Spleen (tissue), 11 donors: ENCODE data around the gene PLXNB2. TPM values are rescaled to one million over a fixed set of nuclear protein-coding genes. Genes with fewer than 3 reads are reported as not detected.

Experiments
- DNase-seq: peaks from one replicate; pipeline ENCODE4 v3.0.0-alpha.2; 2020
- H3K27ac ChIP-seq, 8 donors: fragments of 200-600 bp; sonication (generic) in 7 of 8; 1 replicate in 4 of 8; 2 replicates in 4 of 8; pipeline versions ENCODE4 v1.5.0 to v1.8.0; 2016 to 2021; ENCODE audit warnings: inconsistent platforms in 4 of 8, mild to moderate bottlenecking in 4 of 8, moderate library complexity in 1 of 8
- H3K27me3 ChIP-seq, 7 donors: fragments of 200-600 bp; sonication (generic) in 6 of 7; replicated peaks in 1 of 7; 1 replicate in 4 of 7; 2 replicates in 3 of 7; pipeline versions ENCODE4 v1.5.0 to v1.8.0; 2016 to 2021; ENCODE audit warnings: inconsistent platforms in 3 of 7, mild to moderate bottlenecking in 1 of 7
- H3K36me3 ChIP-seq, 6 donors: fragments of 200-600 bp; sonication (generic) in 5 of 6; 1 replicate in 4 of 6; 2 replicates in 2 of 6; pipeline versions ENCODE4 v1.5.0 to v1.8.0; 2016 to 2021; ENCODE audit warnings: inconsistent platforms in 2 of 6
- H3K4me1 ChIP-seq, 6 donors: fragments of 200-600 bp; sonication (generic) in 5 of 6; 1 replicate in 3 of 6; 2 replicates in 3 of 6; pipeline versions ENCODE4 v1.5.0 to v1.8.0; 2016 to 2021; ENCODE audit warnings: inconsistent platforms in 3 of 6
- H3K4me3 ChIP-seq, 8 donors: fragments of 200-600 bp; sonication (generic) in 7 of 8; 1 replicate in 4 of 8; 2 replicates in 4 of 8; pipeline versions ENCODE4 v1.5.0 to v1.8.0; 2016 to 2021; ENCODE audit warnings: inconsistent platforms in 4 of 8, mild to moderate bottlenecking in 4 of 8, moderate library complexity in 2 of 8
- H3K9me3 ChIP-seq, 8 donors: fragments of 200-600 bp; sonication (generic) in 7 of 8; 1 replicate in 4 of 8; 2 replicates in 4 of 8; pipeline versions ENCODE4 v1.5.0 to v1.8.0; 2016 to 2021; ENCODE audit warnings: inconsistent platforms in 4 of 8
- POLR2A ChIP-seq, 3 donors: fragments of 450-650 bp; IDR thresholded peaks; one replicate each; pipeline ENCODE4 v1.5.1; 2017; ENCODE audit warnings: antibody characterized with exemption in 3 of 3, mild to moderate bottlenecking in 1 of 3
- POLR2AphosphoS5 ChIP-seq, 3 donors: sonication (generic); formaldehyde crosslinking; IDR thresholded peaks; one replicate each; pipeline ENCODE4 v1.5.1; 2017; ENCODE audit warnings: antibody characterized with exemption in 3 of 3
- WGBS, 5 donors: extraction: QIAGEN DNeasy Blood & Tissue Kit in 3 of 5; methylation state at CpG; one replicate each; pipeline versions ENCODE4 v1.1.5 to v1.1.7; 2013 to 2018; 5-methylcytosine and 5-hydroxymethylcytosine counted together
- intact Hi-C: fragments of 100-400 bp; cut with DNase I; formaldehyde crosslinking; loops from one replicate; pipeline ENCODE4 v1.15.0; 2023; ENCODE audit warnings: low total_unique reads
- polyA plus RNA-seq, 3 donors: library from polyadenylated mRNA; stranded (reverse); fragments of 200-250 nt; gene quantifications; one replicate each; pipeline ENCODE4 v1.2.1, GENCODE V29; 2013
- total RNA-seq, 7 donors: library from RNA; depleted of rRNA in 3 of 7; stranded (reverse); fragments of >200 nt in 3 of 7; fragmentation: NEBNext Ultra II Directional in 4 of 7; extraction: Animal tissue kit (Norgen Biotek cat#: 25700) in 4 of 7; gene quantifications; one replicate each; pipeline versions ENCODE4 v1.1.0 to v1.2.1, GENCODE V29; 2016 to 2021
- TF ChIP-seq, protein P1 (sequence below), 11 experiments: fragments of 200-600 bp in 7 of 11; fragments of 450-650 bp in 4 of 11; sonication (generic) in 4 of 11; IDR thresholded peaks in 8 of 11; conservative IDR thresholded peaks in 3 of 11; 1 replicate in 7 of 11; 2 replicates in 4 of 11; pipeline versions ENCODE4 v1.4.0 to v1.8.0; 2016 to 2021; ENCODE audit warnings: antibody characterized with exemption in 11 of 11, inconsistent platforms in 4 of 11, mild to moderate bottlenecking in 1 of 11
- donor health status: healthy with polysubstance abuse.
- donor health status: DM: no; HTN: no; CAD: no; lungs with moderate emphysema.
- donor health status: DM: no; HTN: no; CAD: no.
- donor health status: Bipolar disorder and iron deficiency.
- donor health status: healthy.
- donor health status: DM: no; HTN: no; CAD: no.
- donor health status: DM: yes; HTN: yes; CAD: no.

PLXNB2 gene
- total and polyA plus RNA-seq, 10 donors = 41.9 to 382 (median 242) TPM

DNA sequence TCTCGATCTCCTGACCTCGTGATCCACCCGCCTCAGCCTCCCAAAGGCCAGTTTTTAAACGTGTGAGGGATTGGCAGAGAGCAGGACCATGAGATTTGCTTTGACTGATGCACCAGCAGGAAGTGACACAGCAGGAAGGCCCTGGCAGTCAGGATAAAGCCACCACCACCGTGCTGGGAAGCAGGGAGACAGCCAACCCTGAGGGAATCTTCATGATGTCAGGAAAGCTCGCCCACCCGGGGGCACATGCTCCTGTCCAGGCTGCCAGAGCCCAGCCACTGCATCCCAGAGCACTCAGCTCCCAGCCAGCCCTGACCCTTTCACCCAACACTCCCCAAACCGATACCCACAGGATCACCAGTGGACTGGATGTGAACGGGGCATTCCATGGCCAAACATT lies 68.7 kb downstream of the PLXNB2 start:
- Histone ChIP-seq H3K27me3 (no peaks in the 10 kb centered on the region), H3K9me3 (no peaks in the 10 kb centered on the region), H3K36me3 (peaks cover 0 to 63% (median 22%) of the 10 kb centered on the region in 6 donors), H3K4me3 (no peak overlapping the region), H3K4me1 (peaks cover 30 to 65% (median 36%) of the 10 kb centered on the region in 6 donors), H3K27ac (no peak overlapping the region)
- intact Hi-C loops = no loop called here
- TF ChIP-seq POLR2AphosphoS5 (IDR thresholded peaks at IDR 0.05) (no peak), POLR2A (IDR thresholded peaks at IDR 0.05) (no peak)
- TF ChIP-seq, protein P1, sequence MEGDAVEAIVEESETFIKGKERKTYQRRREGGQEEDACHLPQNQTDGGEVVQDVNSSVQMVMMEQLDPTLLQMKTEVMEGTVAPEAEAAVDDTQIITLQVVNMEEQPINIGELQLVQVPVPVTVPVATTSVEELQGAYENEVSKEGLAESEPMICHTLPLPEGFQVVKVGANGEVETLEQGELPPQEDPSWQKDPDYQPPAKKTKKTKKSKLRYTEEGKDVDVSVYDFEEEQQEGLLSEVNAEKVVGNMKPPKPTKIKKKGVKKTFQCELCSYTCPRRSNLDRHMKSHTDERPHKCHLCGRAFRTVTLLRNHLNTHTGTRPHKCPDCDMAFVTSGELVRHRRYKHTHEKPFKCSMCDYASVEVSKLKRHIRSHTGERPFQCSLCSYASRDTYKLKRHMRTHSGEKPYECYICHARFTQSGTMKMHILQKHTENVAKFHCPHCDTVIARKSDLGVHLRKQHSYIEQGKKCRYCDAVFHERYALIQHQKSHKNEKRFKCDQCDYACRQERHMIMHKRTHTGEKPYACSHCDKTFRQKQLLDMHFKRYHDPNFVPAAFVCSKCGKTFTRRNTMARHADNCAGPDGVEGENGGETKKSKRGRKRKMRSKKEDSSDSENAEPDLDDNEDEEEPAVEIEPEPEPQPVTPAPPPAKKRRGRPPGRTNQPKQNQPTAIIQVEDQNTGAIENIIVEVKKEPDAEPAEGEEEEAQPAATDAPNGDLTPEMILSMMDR (IDR thresholded peaks at IDR 0.05 in 8 of 11, conservative IDR thresholded peaks at IDR 0.05 in 3 of 11) = no peak
- 77 to 88% (median 82%) methylated on average over 7 to 9 of the region's 9 CpGs for WGBS, 5 donors
- DNase-seq = no peak

DNA sequence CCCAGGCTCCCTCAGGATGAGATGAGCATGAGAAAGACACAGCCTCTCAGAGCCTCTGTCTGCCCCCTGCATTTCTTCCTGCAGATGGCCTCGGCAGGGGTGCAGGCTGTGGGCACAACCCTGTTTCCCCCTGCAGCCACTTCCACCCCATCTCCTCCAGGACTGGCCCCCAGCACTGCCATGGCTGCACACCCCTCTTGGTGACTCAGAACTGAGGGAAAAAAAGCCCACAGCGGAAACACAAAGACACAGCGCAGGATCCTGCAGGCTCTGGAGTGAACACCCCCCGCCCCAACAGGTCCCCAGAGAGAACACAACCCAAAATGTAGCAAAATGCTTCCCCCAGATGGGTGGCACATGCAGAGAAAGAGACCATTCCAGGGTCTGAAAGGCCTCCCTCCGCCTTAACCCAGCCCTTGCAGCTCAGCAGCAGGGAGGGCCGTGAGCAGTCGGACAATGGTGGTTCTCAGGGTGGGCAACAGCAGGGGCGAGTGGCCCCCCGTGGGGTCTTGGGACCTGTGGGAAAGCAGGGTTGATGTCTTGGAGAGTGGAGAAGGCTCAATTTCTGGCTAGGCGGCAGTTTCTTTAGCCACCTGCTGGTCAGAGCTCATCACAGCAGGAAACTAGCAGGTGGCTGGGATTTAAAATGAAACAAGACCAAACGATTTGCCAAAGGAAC lies 70.6 kb downstream of the PLXNB2 start:
- WGBS, 5 donors = 69 to 80% (median 75%) methylated on average over 10 to 11 of the region's 11 CpGs
- Histone ChIP-seq H3K36me3 (peaks cover 0 to 82% (median 39%) of the 10 kb centered on the region in 6 donors), H3K4me1 (peaks cover 13 to 46% (median 17%) of the 10 kb centered on the region in 6 donors), H3K27me3 (no peaks in the 10 kb centered on the region), H3K9me3 (no peaks in the 10 kb centered on the region), H3K27ac (no peak overlapping the region), H3K4me3 (no peak overlapping the region)
- TF ChIP-seq POLR2A (IDR thresholded peaks at IDR 0.05) (no peak), POLR2AphosphoS5 (IDR thresholded peaks at IDR 0.05) (no peak)
- TF ChIP-seq, protein P1 (IDR thresholded peaks at IDR 0.05 in 8 of 11, conservative IDR thresholded peaks at IDR 0.05 in 3 of 11) = peak in 5 of 11 experiments; percentile 12 to 44 (median 18)
- intact Hi-C loops = no loop called here
- no peak for DNase-seq

DNA sequence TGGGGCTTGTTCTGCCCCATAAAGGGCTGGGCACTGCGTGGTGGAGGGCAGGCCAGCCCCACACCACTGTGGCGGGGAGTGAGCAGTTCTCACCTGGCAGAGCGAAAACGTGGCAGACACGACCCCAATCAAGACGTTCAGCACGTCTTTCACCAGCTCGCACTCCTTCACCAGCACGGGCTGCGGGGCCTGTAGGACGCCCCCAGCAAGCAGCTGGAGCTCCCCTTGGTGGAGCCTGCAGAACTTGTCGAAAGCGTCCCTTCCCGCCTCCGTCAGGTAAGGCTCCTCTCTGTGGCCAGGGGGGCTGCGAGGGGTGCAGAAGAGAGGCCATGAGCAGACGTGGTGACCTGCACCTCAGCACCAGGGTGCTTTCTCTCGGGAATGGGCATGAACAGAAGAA lies 74.2 kb downstream of the PLXNB2 start:
- no peak overlapping the region for H3K4me3 ChIP-seq
- intact Hi-C loops = no loop called here
- H3K9me3 ChIP-seq = no peaks in the 10 kb centered on the region
- no peaks in the 10 kb centered on the region for H3K27me3 ChIP-seq
- H3K27ac ChIP-seq = no peak overlapping the region
- peaks cover 0 to 14% (median 0%) of the 10 kb centered on the region in 6 donors for H3K4me1 ChIP-seq
- 89 to 97% (median 95%) methylated on average over 18 of the region's 18 CpGs for WGBS, 5 donors
- peaks cover 0 to 93% (median 37%) of the 10 kb centered on the region in 6 donors for H3K36me3 ChIP-seq
- TF ChIP-seq, protein P1 (IDR thresholded peaks at IDR 0.05 in 8 of 11, conservative IDR thresholded peaks at IDR 0.05 in 3 of 11) = no peak
- TF ChIP-seq POLR2AphosphoS5 (IDR thresholded peaks at IDR 0.05) = peak in 1 of 3 donors; percentile 13
- no peak for DNase-seq

DNA sequence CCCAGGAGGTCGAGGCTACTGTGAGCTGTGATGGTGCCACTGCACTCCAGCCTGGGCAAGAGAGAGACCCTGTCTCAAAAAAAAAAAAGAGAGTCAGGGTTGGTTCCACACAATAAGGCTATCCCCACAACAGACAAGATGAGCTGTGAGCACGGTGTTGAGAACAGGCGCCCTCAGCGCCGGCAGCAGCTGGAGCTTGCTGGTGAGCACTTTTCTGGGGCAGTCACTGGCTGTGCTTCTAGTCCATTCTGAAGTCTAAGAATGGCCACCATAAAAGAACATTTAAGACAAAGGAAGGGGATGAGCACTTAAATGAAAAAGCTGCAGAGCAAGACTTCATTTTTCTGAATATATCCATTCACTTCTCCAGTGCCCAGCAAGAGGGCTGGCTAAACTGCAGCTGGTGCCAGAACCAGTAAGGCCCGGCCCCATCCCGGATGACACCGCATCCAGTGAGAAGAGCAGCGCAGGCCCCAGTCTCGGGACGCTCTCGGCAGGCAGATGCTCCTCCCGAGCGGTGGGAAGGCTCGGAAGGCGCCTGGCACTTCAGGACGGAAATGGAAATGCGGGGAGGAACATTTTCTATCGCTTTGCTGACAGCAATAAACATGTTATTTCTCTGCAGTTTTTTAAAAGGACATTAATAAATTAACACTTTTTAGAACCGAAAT lies 74.8 kb downstream of the PLXNB2 start:
- H3K27me3 ChIP-seq = no peaks in the 10 kb centered on the region
- intact Hi-C loops = no loop called here
- WGBS, 5 donors = 92 to 96% (median 94%) methylated on average over 20 of the region's 20 CpGs
- DNase-seq = no peak
- TF ChIP-seq POLR2A (IDR thresholded peaks at IDR 0.05) (no peak), POLR2AphosphoS5 (IDR thresholded peaks at IDR 0.05) (no peak)
- TF ChIP-seq, protein P1 (IDR thresholded peaks at IDR 0.05 in 8 of 11, conservative IDR thresholded peaks at IDR 0.05 in 3 of 11) = no peak
- no peaks in the 10 kb centered on the region for H3K9me3 ChIP-seq
- H3K4me3 ChIP-seq = no peak overlapping the region
- no peak overlapping the region for H3K27ac ChIP-seq
- peaks cover 0 to 93% (median 39%) of the 10 kb centered on the region in 6 donors for H3K36me3 ChIP-seq
- peaks cover 0 to 13% (median 0%) of the 10 kb centered on the region in 6 donors for H3K4me1 ChIP-seq
